Upper lobe of left lung (tissue), 4 donors: ENCODE data around the gene BRIP1.

Experiments
- EP300 ChIP-seq, 4 donors: sonication (generic); formaldehyde crosslinking; IDR thresholded peaks; one replicate each; pipeline ENCODE4 v1.5.1; 2017; ENCODE audit warnings: antibody characterized with exemption in 4 of 4, control low read depth in 2 of 4
- POLR2A ChIP-seq, 4 donors: fragments of 450-650 bp; IDR thresholded peaks; one replicate each; pipeline ENCODE4 v1.5.1; 2016 to 2017; ENCODE audit warnings: antibody characterized with exemption in 4 of 4, mild to moderate bottlenecking in 2 of 4
- POLR2AphosphoS5 ChIP-seq, 2 donors: sonication (generic); formaldehyde crosslinking; IDR thresholded peaks; one replicate each; pipeline ENCODE4 v1.5.1; 2017; ENCODE audit warnings: antibody characterized with exemption in 2 of 2
- TF ChIP-seq, protein P1 (sequence below), 6 experiments: fragments of 450-650 bp in 4 of 6; fragments of 200-600 bp in 2 of 6; sonication (generic) in 2 of 6; IDR thresholded peaks; one replicate each; pipeline ENCODE4 v1.5.1; 2016 to 2019; ENCODE audit warnings: antibody characterized with exemption in 6 of 6

DNA sequence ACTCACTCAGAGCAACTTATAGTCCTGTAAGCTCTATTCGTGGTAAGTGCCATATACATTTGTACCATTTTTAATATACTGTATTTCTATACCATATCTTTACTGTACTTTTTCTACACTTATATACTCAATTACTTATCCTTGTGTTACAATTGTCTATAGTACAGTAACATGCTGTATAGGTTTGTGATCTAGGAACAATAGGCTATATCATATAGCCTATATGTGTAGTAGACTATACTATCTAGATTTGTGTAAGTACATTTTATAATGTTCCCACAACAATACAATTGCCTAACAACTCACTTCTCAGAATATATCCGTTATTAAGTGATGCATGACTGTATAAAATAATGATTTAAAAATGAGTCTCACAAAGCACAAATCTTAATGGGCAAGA is 149.0 kb downstream of the BRIP1 start:
- TF ChIP-seq, protein P1, sequence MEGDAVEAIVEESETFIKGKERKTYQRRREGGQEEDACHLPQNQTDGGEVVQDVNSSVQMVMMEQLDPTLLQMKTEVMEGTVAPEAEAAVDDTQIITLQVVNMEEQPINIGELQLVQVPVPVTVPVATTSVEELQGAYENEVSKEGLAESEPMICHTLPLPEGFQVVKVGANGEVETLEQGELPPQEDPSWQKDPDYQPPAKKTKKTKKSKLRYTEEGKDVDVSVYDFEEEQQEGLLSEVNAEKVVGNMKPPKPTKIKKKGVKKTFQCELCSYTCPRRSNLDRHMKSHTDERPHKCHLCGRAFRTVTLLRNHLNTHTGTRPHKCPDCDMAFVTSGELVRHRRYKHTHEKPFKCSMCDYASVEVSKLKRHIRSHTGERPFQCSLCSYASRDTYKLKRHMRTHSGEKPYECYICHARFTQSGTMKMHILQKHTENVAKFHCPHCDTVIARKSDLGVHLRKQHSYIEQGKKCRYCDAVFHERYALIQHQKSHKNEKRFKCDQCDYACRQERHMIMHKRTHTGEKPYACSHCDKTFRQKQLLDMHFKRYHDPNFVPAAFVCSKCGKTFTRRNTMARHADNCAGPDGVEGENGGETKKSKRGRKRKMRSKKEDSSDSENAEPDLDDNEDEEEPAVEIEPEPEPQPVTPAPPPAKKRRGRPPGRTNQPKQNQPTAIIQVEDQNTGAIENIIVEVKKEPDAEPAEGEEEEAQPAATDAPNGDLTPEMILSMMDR (IDR thresholded peaks at IDR 0.05), result no peak
- TF ChIP-seq POLR2AphosphoS5 (IDR thresholded peaks at IDR 0.05) (no peak), POLR2A (IDR thresholded peaks at IDR 0.05) (no peak), EP300 (IDR thresholded peaks at IDR 0.05) (no peak)
